GM12878 (cell line): ENCODE results near the gene CHMP4A.

Source experiments
- CBX5 ChIP-seq: sonication (generic); IDR thresholded peaks from 2 replicates; pipeline ENCODE4 v1.6.1; 2016; ENCODE audit warnings: low read depth, moderate library complexity, mild to moderate bottlenecking, inconsistent platforms
- CHD1 ChIP-seq: IDR thresholded peaks from 2 replicates; pipeline ENCODE4 v1.6.1; 2012; ENCODE audit warnings: low read depth, low read length, improper control_type of control experiment
- EGR1 ChIP-seq, 2 experiments: IDR thresholded peaks; 1 replicate in 1 of 2; 2 replicates in 1 of 2; pipeline ENCODE4 v1.6.1; 2011 to 2012; ENCODE audit warnings: low read depth in 2 of 2, low read length in 2 of 2, borderline replicate concordance in 1 of 2, mild to moderate bottlenecking in 1 of 2, moderate library complexity in 1 of 2
- EZH2 ChIP-seq: IDR thresholded peaks from 2 replicates; pipeline ENCODE4 v1.6.1; 2012; ENCODE audit warnings: low read depth, mild to moderate bottlenecking, control low read depth, inconsistent platforms, low read length, borderline replicate concordance; ENCODE audit not compliant: control insufficient read depth
- MTA2 ChIP-seq: fragments of 450-650 bp; IDR thresholded peaks from 2 replicates; pipeline ENCODE4 v1.6.1; 2016; ENCODE audit warnings: low read depth, mild to moderate bottlenecking, moderate library complexity
- POLR2A ChIP-seq: IDR thresholded peaks from 2 replicates; pipeline ENCODE4 v1.6.1; 2011; ENCODE audit warnings: low read depth, mild to moderate bottlenecking, low read length
- TCF7 ChIP-seq: IDR thresholded peaks from 2 replicates; pipeline ENCODE4 v1.6.1; 2014; ENCODE audit warnings: antibody characterized with exemption, borderline replicate concordance
- YY1 ChIP-seq: IDR thresholded peaks from 2 replicates; pipeline ENCODE4 v1.6.1; 2011; ENCODE audit warnings: low read depth, mild to moderate bottlenecking, low read length
- TF ChIP-seq, protein P1 (sequence below), 3 experiments: IDR thresholded peaks in 2 of 3; conservative IDR thresholded peaks in 1 of 3; 2 replicates each; pipeline ENCODE4 v1.5.1; 2011; ENCODE audit warnings: low read depth in 3 of 3, low read length in 3 of 3, mild to moderate bottlenecking in 3 of 3, control low read depth in 2 of 3, moderate library complexity in 2 of 3, inconsistent platforms in 1 of 3, mixed read lengths in 1 of 3; ENCODE audit not compliant: control insufficient read depth in 2 of 3, insufficient read depth in 1 of 3; ENCODE audit errors: extremely low read depth in 1 of 3

DNA sequence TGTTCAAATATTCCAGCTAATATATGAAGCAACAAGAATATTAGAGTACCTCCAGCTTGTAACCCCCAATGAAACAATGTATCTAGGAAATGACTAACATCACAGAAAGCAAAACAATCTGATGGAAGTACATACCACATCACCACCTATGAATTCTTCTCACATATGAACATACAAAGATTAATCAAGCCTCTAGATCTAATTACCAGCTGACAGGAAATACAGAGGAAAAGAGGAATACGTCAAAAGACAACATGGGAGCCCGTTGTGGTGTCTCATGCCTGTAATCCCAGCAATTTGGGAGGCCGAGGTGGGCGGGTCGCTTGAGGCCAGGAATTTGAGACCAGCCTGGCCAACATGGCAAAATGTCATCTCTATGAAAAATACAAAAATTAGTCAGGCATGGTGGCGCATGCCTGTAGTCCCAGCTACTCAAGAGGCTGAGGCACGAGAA lies 11.4 kb upstream of the CHMP4A start:
- TF ChIP-seq, protein P1, sequence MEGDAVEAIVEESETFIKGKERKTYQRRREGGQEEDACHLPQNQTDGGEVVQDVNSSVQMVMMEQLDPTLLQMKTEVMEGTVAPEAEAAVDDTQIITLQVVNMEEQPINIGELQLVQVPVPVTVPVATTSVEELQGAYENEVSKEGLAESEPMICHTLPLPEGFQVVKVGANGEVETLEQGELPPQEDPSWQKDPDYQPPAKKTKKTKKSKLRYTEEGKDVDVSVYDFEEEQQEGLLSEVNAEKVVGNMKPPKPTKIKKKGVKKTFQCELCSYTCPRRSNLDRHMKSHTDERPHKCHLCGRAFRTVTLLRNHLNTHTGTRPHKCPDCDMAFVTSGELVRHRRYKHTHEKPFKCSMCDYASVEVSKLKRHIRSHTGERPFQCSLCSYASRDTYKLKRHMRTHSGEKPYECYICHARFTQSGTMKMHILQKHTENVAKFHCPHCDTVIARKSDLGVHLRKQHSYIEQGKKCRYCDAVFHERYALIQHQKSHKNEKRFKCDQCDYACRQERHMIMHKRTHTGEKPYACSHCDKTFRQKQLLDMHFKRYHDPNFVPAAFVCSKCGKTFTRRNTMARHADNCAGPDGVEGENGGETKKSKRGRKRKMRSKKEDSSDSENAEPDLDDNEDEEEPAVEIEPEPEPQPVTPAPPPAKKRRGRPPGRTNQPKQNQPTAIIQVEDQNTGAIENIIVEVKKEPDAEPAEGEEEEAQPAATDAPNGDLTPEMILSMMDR (IDR thresholded peaks at IDR 0.05 in 2 of 3, conservative IDR thresholded peaks at IDR 0.05 in 1 of 3; ENCODE audit: control insufficient read depth in 2 of 3, extremely low read depth in 1 of 3, insufficient read depth in 1 of 3, low read depth in 3 of 3, low read length in 3 of 3): no peak
- TF ChIP-seq POLR2A (no peak), MTA2 (no peak), EZH2 (no peak), CBX5 (no peak), YY1 (no peak), EGR1 (IDR thresholded peaks at IDR 0.05; ENCODE audit: borderline replicate concordance in 1 of 2, low read depth in 2 of 2, low read length in 2 of 2) (no peak), CHD1 (no peak), TCF7 (no peak)
